GM21723 (cell line): ENCODE data around the gene PDZD7.
A peak's percentile ranks its signal among the peaks of the same experiment; 100 is the strongest.

ENCODE experiments used
- ATAC-seq: cut with Tn5 transposase; IDR thresholded peaks from one replicate; pipeline ENCODE4 v1.9.1; 2021; ENCODE audit warnings: mild to moderate bottlenecking, moderate library complexity; ENCODE audit not compliant: unreplicated experiment

Gene PDZD7

DNA sequence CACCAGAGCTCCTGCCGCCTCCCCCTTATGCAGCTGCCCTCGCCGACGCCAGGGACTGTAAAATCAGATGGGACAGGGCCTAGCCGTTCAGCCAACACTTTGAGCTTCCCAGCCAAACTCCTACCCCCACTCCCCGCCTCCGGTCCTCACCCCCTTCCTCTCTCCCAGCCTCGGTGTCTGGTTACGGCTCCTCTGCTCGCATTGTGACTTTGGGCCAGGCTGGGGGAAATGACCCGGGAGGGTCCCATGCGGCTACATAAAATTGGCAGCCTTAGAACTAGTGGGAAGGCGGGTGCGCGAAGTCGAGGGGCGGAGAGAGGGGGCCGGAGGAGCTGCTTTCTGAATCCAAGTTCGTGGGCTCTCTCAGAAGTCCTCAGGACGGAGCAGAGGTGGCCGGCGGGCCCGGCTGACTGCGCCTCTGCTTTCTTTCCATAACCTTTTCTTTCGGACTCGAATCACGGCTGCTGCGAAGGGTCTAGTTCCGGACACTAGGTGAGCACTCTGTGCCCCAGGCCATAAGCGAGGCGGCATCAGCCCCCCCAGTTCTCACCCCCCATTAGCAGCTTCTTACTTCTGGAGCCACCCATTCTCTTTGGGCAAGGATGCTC, 30.8 kb upstream of the PDZD7 start, which contains the start of gene KAZALD1:
KAZALD1 (plus strand) TSS at position 366 of the 608 bp plus-strand sequence. CDS start 604 bp downstream, outside the sequence.
- ATAC-seq: no peak

DNA sequence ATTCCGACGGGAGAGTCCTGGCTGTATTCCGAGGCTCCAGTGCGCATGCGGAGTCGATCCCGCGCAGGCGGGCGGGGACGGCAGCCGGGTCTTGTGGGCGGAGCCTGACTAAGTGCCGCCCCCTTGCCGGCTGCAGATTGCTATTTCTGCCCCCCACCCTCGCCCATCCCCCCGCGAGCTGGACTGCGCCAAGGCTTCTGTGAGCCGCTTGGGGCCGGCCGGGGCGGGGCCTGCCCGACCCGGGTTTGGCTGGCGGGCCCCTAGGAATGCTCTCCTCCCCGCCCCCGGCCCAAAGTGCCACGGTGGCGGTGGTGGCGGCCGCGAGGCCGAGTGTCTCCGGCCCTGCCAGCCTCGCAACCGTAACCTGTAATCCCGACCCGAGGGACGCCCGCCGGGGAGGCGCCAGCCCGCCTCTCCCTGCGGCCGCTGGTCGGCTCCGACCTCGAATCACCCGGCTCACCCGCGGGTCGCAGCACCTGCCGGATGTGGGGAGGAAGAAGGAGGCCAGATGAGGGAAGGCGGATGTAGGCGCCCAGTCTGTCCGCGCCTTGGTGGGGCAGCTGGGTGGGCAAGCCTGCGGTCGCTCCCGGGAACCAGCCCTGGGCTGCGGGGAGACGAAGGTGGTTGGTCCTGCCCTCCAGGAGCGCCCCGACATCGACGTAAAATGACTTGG, 30.2 kb upstream of the PDZD7 start:
- peak; percentile 50 for ATAC-seq

DNA sequence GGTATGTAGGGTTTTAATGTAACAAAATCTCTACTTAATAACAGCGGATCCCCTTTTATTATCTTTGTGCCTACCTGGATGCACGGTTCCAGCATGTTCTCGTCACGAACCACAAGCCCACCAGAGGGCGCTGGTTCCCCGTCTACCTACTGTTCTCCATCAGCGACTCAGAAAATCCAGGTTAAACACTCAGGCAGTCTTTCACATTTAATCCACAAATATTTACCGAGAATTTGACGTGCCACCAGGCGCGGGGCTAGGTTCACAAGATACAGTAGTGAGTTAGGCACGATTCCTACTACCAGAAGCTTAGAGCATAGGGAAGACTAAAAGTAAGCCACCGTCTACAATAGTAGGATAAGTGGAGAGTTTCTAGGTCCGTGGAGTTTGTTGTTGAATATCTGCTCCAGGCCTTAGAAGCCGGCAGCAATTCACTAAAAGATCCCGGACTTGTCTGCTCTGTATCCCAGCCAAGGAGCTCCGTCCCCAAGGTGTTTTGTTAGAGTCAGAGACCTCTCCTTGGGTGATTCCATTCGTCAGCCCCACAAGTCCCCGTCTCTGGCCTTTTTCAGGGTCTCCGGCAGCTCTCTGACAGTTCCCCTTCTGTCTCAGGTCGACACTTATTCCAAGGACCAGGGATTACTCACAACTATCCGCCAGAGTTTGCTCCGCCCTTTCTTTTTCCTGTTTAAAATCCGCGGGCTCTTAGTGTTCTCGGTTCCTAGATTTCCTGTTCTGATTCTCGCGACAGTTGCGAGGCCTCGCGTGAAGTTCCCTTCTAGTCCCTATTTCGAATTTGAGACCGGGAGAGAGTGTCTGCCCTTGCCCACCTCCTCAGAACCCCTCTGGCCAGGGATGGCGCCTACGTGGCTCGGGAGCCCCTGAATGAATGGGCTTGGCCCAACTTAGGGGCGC, 29.4 kb upstream of the PDZD7 start:
- peak; percentile 47 for ATAC-seq

DNA sequence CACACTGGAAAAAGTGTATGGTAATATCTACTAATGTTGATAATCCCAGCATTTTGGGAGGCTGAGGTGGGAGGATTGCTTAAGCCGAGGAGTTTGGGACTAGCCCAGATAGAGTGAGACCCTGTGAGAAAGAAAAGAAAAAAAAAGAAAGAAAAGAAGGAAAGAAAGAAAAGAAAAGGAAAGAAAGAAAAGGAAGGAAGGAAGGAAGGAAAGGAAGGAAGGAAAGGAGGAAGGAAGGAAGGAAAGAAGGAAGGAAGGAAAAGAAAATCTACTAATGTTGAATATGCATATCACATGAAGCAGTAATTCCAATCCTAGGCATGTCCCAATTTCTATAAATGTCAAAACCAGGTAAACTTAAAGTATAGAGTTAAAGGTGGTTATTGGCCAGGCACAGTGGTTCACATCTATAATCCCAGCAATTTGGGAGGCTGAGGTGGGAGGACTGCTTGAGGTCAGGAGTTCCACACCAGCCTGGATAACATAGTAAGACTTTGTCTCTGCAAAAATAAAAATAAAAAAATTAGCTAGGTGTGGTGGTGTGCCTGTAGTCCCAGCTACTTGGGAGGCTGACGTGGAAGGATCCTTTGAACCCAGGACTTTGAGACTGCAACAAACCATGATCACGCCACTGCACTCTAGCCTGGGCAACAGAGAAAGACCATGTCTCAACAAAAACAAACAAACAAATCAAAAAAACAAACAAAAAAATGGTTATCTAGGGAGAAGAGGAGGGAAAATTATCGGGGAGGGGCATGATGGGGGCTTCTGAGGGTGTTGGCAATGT, 25.6 kb upstream of the PDZD7 start:
- ATAC-seq: no peak

DNA sequence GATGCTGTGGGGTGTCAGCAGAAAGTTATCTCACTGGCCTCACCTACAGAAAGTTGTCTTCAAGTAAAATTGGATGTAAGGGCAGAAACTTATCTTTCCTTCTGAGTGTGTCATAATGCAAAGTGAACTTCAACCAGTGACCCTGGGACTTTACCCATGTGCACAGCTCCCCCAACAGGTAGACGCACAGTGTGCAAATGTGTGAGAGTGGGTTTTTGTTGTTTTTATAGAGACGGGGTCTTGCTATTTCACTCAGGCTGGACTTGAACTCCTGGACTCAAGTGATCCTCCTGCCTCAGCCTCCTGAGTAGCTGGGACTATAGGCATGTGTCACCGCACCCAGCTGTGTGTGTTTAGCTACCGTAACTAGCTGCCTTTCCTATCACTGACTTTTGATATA, 24.5 kb upstream of the PDZD7 start:
- no peak for ATAC-seq

DNA sequence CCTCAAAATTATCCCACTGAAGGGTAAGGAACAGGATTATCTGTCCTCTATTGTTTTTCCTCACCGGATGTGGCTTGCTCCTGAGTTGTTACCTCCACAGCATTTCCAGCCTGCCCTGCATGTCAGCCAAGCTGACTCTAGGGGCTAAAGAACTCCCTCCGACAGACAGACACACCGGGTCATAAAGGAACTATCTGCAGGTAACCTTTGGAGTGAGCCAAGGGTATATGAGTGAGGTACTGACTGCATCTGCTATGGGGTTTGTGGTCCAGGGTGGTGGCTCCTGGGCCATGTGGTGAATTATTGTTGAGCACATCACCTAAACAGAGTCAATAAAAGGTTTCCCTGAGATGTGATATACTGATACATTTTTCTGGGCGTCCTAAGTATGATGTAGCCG, 23.9 kb upstream of the PDZD7 start:
- no peak for ATAC-seq

DNA sequence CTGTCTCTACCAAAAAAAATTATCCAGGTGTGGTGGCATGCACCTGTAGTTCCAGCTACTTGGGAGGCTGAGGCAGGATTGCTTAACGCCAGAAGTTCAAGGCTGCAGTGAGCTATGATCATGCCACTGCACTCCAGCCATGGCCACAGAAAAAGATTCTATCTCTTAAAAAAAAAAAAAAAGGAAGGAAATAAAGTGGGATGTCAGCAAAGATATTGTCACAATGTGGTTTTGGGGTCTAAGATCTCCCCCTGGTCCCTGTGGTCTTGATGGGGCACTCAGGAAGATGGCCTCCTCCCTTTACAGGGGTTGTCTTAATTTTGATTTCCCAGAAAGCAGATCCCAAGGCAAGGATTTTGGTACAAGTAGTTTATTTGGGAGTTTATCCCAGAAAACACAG, 23.4 kb upstream of the PDZD7 start:
- ATAC-seq: no peak

DNA sequence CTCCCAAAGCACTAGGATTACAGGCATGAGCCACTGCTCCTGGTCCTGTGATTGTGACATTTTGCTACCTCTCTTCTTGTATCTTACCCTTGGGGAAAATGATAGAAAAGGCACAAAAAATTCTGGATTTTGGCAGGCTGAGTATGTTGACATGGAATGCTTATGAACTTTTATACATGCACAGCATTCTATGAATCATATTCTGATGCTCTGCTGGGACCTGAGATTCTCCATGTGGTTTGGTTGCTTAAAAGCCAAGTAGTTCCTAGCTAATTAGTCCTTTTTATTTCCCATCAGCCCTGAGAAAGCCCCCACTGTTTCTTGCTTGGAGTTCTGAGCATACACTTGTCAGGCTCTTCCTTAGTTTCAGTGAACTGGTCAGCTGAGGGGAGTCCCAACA, 22.6 kb upstream of the PDZD7 start:
- ATAC-seq: no peak

DNA sequence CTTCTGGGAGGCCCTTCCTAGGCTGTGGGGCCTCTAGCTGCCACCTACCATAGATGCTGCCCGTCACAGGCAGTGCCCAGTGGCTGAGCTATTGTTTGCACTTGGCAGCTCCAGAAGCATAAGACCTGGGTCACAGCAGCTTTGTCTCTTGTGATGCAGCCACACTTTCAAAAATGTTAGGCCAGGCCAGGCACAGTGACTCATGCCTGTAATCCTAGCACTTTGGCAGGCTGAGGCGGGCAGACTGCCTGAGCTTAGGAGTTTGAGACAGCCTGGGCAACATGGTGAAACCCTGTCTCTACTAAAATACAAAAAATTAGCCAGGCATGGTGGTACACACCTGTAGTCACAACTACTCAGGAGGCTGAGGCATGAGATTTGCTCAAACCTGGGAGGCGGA, 21.4 kb upstream of the PDZD7 start:
- ATAC-seq: no peak

DNA sequence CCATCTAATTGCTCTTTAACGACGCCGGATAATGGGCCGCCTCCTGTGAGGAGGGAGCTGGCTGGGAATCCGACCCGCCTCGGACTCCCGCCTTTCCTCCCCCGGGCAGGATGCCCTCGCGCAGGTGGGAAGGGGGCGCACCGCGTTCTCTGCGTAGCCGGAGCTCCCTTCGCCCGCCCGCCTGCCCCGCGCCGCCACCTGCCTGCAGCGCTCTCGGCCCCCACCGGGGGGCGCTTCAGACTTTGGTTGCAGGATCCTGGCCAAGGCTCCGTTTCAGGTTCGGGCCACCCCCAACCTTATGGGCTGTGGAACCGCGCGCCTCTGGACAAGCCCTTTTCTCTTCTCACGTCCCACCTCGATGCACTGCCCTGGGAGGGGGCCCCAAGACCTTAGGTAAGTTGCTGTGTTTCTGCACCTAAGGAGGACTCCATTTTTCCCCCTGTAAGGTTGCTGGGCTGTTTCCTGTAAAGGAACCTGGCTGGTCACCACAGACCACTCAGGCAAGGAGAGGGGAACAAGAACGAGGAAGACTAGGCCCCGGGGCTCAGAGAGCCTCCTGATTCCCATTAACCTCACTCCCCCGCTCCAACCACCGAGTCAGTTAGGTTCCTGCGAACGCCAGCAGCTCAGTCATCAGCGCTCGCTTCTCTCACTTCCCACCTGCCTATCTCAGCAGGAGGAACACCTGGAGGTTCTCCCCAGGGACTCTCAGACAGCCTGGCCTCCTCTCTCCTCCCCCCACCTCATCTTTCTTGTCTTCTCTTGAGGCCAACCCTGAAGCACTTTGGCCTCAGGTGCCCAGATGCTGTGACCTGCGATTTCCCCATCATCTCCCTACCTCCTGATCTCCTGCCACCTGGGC, 19.5 kb upstream of the PDZD7 start:
- peak; percentile 66 for ATAC-seq

DNA sequence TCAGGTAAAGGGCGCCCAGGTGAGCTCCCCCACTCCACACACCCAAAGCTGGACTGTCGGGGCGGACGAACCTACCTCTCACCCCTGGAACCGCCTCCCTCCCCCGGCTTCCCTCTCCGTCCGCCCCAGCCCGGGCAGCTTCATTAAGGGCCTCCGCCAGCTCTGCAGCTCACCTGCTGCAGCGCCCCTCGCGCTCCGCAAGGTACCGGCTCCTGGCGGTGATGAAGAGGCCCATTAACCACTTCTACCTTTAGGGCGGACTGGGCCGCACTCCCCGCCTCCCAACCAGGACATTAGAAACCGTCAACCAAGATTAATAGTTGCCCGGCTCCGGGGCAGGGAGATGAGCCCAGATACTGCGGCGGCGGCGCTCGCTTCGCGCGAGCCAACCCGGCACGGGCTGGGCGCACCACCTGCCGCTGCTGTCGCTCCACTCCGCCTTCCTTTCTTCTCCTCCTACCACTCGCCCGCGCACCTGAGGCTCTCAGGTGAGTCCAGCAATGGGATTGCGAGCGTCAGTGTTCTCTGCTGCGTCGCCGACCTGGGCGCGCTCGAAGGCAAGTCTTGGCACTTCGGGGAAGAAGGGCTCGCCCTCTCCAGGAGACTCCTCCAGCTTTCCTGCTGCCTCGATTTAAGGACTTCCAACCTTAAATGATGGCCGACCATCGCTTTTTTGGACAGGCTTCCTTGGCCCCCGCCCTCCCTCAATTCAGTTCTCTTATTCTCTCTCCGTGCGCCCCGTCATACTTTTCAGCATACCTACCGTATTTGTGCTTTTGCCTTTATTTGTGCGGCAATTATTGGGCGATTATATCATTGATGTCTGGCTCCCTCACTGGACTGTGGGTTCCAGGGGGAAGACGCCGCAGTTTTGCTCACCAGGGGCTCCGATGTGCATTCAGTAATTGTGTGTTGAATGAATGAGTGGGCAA, 17.3 kb upstream of the PDZD7 start:
- ATAC-seq: no peak

DNA sequence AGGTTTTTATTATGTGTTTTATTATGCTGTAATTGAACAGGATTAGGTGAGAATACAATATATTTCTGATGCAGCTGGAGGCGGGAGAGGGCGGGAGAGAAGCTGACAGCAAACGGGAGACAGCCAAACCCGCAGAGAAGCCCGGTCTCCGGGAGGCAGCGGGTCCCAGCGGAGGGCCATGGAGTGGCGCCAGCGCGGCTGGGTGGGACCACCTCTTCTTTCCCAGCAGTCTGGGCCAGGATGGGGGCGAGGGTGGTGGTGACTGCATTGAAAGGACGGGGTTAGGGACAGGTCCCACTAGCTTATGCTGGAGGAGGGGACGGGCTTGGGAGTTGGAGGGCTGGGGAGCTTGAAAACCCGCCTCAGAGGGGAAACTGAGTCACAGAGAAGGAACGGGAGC, 16.3 kb upstream of the PDZD7 start:
- ATAC-seq: no peak

DNA sequence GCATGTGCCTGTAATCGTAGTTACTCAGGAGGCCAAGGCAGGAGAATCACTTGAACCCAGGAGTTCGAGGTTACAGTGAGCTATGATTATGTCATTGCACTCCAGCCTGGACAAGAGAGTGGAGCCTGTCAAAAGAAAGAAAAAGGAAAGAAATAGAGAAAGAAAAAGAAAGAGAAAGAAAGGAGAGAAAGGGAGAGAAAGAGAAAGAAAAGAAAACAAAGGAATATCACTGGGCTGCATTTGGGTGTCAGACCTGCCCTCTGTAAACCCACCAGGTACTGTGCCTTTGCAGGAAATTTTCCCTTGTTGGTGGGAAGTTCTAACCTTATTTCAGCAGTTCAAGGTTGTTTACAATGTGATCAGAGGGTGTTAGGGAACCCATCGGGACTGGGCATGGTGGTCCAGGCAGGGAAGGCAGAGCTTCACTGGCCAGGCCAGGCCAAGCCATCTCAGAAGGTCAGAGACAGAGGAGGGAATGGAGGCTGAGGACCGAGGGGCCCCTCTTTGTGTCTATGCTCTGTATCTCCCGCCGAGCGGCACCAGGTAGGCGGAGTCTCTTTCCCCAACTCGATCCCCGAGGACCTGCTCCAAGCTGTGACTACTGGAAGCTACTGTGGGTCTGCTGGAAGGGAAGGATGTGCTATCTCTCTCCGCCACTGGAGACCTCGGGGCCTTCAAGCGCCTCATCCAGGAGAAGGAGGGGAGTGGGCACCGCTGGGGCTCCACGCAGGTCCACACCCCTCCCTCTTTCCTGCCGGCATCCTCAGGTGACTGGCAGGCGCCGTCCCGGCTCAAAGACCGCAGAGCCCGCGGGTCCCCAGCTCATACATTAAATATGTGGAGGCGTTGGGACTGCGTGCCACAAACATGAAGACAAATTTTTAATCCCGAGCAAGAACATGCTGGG, 15.7 kb upstream of the PDZD7 start:
- no peak for ATAC-seq

DNA sequence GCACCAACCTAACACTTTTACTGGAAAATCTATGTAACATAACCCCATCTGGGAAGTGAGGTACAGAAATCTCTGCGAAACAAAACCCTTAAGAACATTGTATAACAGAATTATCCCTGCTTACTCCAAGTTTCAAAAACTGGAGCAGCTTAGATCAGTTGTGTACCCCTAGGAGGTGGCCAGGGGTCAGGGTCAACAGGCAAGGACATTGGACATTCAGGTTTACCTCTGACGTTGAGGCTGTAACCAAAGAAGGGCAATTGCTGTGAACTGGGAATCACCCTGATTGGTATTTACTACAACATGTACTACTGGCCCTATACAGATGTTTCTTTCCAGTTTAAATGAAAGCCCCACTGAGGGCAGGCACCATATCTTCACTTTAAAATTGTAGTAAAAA, 13.2 kb upstream of the PDZD7 start:
- no peak for ATAC-seq

DNA sequence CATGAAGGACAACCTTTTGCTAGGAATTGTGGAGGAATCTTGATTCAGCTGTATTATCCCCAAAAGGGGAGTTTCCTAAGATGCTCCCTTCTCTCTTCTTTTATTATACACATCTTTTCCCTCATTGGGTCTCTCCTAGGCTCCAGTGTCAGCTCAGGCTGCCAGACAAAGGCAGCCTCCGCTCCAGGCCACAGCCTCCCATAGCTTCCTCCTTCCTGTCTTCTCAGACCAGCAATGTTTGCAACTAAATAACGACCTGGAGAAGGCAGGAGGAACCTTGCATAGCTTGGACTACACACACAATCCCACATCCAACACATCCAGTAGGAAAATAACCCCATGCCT, 12.4 kb upstream of the PDZD7 start:
- no peak for ATAC-seq

DNA sequence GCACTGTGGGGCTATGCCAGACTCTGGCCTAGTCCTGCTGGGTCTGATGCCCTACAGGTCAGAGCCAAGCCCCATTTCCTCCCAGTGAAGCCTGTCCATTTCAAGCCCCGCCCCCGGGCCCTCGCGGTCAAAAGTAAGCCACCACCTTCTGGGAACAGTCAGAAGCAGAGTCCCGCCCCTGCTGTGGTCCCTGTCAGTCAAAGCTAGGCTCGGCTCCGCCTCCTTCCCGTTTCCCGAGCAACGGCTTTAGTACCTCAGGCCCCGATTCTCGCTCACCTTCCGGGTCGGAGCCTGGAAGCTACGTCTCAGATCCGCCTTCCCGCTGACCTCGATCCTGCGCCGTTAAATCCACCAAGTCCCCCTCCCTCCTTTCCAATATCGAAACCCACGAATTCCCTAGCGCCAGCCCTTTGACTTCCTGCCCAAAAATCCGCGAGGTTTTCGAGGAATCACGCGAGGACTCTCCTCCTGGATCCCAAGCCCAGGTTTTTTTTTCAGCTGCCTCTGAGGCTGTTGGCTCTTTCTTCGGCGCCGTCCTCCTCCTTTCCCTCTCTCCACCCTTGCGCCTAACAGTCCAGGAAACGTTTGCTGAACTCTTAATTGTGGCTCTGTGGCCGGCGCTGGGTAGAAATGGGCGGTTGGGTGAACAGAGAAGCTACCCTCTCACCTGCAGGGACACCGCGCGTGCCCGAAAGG, 11.9 kb upstream of the PDZD7 start:
- peak; percentile 91 for ATAC-seq

DNA sequence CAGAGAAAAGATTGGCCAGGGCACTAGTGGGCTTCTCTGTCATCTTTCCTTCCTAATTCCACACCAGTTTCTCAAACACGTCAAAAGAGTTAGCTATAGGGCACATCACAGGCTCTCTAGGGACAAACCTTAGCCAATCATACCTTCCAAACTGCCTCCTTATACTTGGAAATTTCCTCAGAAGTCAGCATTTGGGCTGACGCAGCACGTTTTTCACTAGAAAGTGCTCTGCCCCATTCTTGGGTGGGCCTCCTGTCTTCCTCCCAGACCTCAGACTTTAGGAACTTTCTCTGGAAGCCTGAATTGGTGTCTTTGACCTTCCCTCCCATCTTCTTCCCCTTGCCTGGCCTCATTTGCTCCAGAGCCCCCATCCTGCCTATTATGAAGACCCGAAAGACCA, 11.2 kb upstream of the PDZD7 start:
- ATAC-seq: no peak
